IMR-90 (cell line): ENCODE data around the gene ABHD3. TPM values are rescaled to one million over a fixed set of nuclear protein-coding genes. Genes with fewer than 3 reads are reported as not detected.

Experiments
- ATAC-seq: fragments of 200-7000 bp; cut with Tn5 transposase; 2 replicates; pipeline ENCODE4 v1.9.1; 2020; ENCODE audit warnings: low read depth, mild to moderate bottlenecking, moderate library complexity
- BruUV-seq: library from RNA; stranded (reverse); fragments of 400-500 nt; replicated peaks from 2 replicates; lab custom pipeline; 2021; lab: Mats Ljungman, UMichigan
- CTCF ChIA-PET: fragments of 300-600 bp; formaldehyde crosslinking; extraction: SDS; loops from one replicate; lab custom pipeline; 2021; ENCODE audit warnings: antibody characterized with exemption; lab: Yijun Ruan, JAX
- POLR2A ChIA-PET: fragments of 300-600 bp; sonication (Branson Sonifier 250); formaldehyde crosslinking; loops from one replicate; lab custom pipeline; 2022; ENCODE audit warnings: antibody characterized with exemption; ENCODE audit not compliant: unreplicated experiment; lab: Charles Lee
- DNase-seq: peaks from one replicate; pipeline ENCODE4 v3.0.0; 2013
- H2AFZ ChIP-seq: replicated peaks from 2 replicates; pipeline ENCODE3; 2013; ENCODE audit warnings: low read length, mild to moderate bottlenecking; ENCODE audit not compliant: poor library complexity
- H2AK5ac ChIP-seq: 2 replicates; pipeline ENCODE4 v1.6.1; 2013; ENCODE audit warnings: low read depth, low read length, inconsistent platforms
- H2AK9ac ChIP-seq: replicated peaks from 2 replicates; pipeline ENCODE3; 2013; ENCODE audit warnings: mild to moderate bottlenecking, low read depth, low read length, moderate library complexity; ENCODE audit not compliant: poor library complexity
- H2BK120ac ChIP-seq: 2 replicates; pipeline ENCODE4 v1.6.1; 2013; ENCODE audit warnings: low read depth, low read length, inconsistent platforms
- H2BK15ac ChIP-seq: 3 replicates; pipeline ENCODE4 v1.6.1; 2013; ENCODE audit warnings: low read depth, low read length, inconsistent platforms
- H2BK20ac ChIP-seq: 2 replicates; pipeline ENCODE4 v1.6.1; 2013; ENCODE audit warnings: low read depth, mild to moderate bottlenecking, inconsistent platforms, low read length, moderate library complexity
- H2BK5ac ChIP-seq: 2 replicates; pipeline ENCODE4 v1.6.1; 2013; ENCODE audit warnings: mild to moderate bottlenecking, low read depth, low read length, inconsistent platforms; ENCODE audit not compliant: poor library complexity, severe bottlenecking
- H3K14ac ChIP-seq: replicated peaks from 2 replicates; pipeline ENCODE4 v1.6.1; 2013; ENCODE audit warnings: low read depth, low read length, inconsistent platforms
- H3K18ac ChIP-seq: 2 replicates; pipeline ENCODE4 v1.6.1; 2013; ENCODE audit warnings: low read depth, low read length, control low read depth
- H3K23ac ChIP-seq: 2 replicates; pipeline ENCODE4 v1.6.1; 2013; ENCODE audit warnings: low read depth, low read length, inconsistent platforms
- H3K27ac ChIP-seq: 2 replicates; pipeline ENCODE4 v1.5.1; 2013; ENCODE audit warnings: mild to moderate bottlenecking, control low read depth, low read length; ENCODE audit not compliant: insufficient read depth
- H3K27me3 ChIP-seq: 2 replicates; pipeline ENCODE4 v1.6.1; 2013; ENCODE audit warnings: low read length; ENCODE audit not compliant: control insufficient read depth, insufficient read depth
- H3K36me3 ChIP-seq: 2 replicates; pipeline ENCODE4 v1.6.1; 2013; ENCODE audit warnings: low read length, mixed read lengths; ENCODE audit not compliant: control insufficient read depth, insufficient read depth
- H3K4ac ChIP-seq: 2 replicates; pipeline ENCODE4 v1.6.1; 2013; ENCODE audit warnings: low read depth, low read length, inconsistent platforms
- H3K4me1 ChIP-seq: 2 replicates; pipeline ENCODE4 v1.6.1; 2013; ENCODE audit warnings: low read length, mixed read lengths; ENCODE audit not compliant: control insufficient read depth, insufficient read depth
- H3K4me2 ChIP-seq: 2 replicates; pipeline ENCODE4 v1.6.1; 2013; ENCODE audit warnings: low read depth, mild to moderate bottlenecking, control low read depth, low read length, moderate library complexity
- H3K4me3 ChIP-seq: 2 replicates; pipeline ENCODE4 v1.5.1; 2013; ENCODE audit warnings: low read depth, mild to moderate bottlenecking, control low read depth, low read length, moderate library complexity; ENCODE audit not compliant: insufficient read depth
- H3K56ac ChIP-seq: 2 replicates; pipeline ENCODE4 v1.6.1; 2013; ENCODE audit warnings: low read length, inconsistent platforms; ENCODE audit not compliant: insufficient read depth; ENCODE audit errors: extremely low read depth
- H3K79me1 ChIP-seq, 2 experiments: 2 replicates each; pipeline ENCODE4 v1.6.1; 2013; ENCODE audit warnings: low read length in 2 of 2, inconsistent platforms in 1 of 2, low read depth in 1 of 2
- H3K9ac ChIP-seq: 2 replicates; pipeline ENCODE4 v1.6.1; 2013; ENCODE audit warnings: low read depth, low read length, control low read depth
- H3K9me1 ChIP-seq: 2 replicates; pipeline ENCODE4 v1.6.1; 2013; ENCODE audit warnings: low read length, inconsistent platforms; ENCODE audit not compliant: insufficient read depth
- H3K9me3 ChIP-seq: 2 replicates; pipeline ENCODE4 v1.6.1; 2013; ENCODE audit warnings: low read length; ENCODE audit not compliant: control insufficient read depth, insufficient read depth
- H4K20me1 ChIP-seq: 2 replicates; pipeline ENCODE4 v1.6.1; 2013; ENCODE audit warnings: low read length, inconsistent platforms; ENCODE audit not compliant: insufficient read depth
- H4K5ac ChIP-seq: 2 replicates; pipeline ENCODE4 v1.6.1; 2013; ENCODE audit warnings: mild to moderate bottlenecking, low read depth, low read length, control low read depth
- H4K8ac ChIP-seq, 2 experiments: 2 replicates each; pipeline ENCODE4 v1.6.1; 2013; ENCODE audit warnings: low read depth in 2 of 2, low read length in 2 of 2, control low read depth in 1 of 2, inconsistent platforms in 1 of 2
- H4K91ac ChIP-seq: 2 replicates; pipeline ENCODE4 v1.6.1; 2013; ENCODE audit warnings: low read depth, low read length, inconsistent platforms; ENCODE audit not compliant: insufficient read depth
- BHLHE40 ChIP-seq: fragments of 150-350 bp; IDR thresholded peaks from 2 replicates; pipeline ENCODE4 v1.6.1; 2016; ENCODE audit warnings: mild to moderate bottlenecking, low read depth, low read length
- CEBPB ChIP-seq: IDR thresholded peaks from 2 replicates; pipeline ENCODE4 v1.6.1; 2012; ENCODE audit warnings: low read depth, low read length, improper control_type of control experiment
- CHD1 ChIP-seq: IDR thresholded peaks from 2 replicates; pipeline ENCODE4 v1.6.1; 2012; ENCODE audit warnings: low read depth, low read length, improper control_type of control experiment
- CTCF ChIP-seq: conservative IDR thresholded peaks from 2 replicates; pipeline ENCODE4 v1.5.1; 2012; ENCODE audit warnings: mild to moderate bottlenecking, low read depth, low read length, improper control_type of control experiment
- ELK1 ChIP-seq: fragments of 150-350 bp; IDR thresholded peaks from 2 replicates; pipeline ENCODE4 v1.6.1; 2016; ENCODE audit warnings: low read depth, mild to moderate bottlenecking, low read length, moderate library complexity, borderline replicate concordance
- FOS ChIP-seq: fragments of 150-350 bp; IDR thresholded peaks from 2 replicates; pipeline ENCODE4 v1.6.1; 2016; ENCODE audit warnings: low read depth, low read length
- MAFK ChIP-seq: IDR thresholded peaks from 2 replicates; pipeline ENCODE4 v1.6.1; 2012; ENCODE audit warnings: low read depth, low read length, improper control_type of control experiment
- MAZ ChIP-seq: IDR thresholded peaks from 2 replicates; pipeline ENCODE4 v1.6.1; 2012; ENCODE audit warnings: low read depth, mild to moderate bottlenecking, low read length, improper control_type of control experiment, moderate library complexity, borderline replicate concordance
- MXI1 ChIP-seq: IDR thresholded peaks from 2 replicates; pipeline ENCODE4 v1.6.1; 2012; ENCODE audit warnings: low read depth, mild to moderate bottlenecking, low read length, moderate library complexity, borderline replicate concordance
- NFE2L2 ChIP-seq: fragments of 150-350 bp; IDR thresholded peaks from 2 replicates; pipeline ENCODE4 v1.6.1; 2016; ENCODE audit warnings: low read depth, mild to moderate bottlenecking, low read length
- POLR2A ChIP-seq: IDR thresholded peaks from 2 replicates; pipeline ENCODE4 v1.6.1; 2012; ENCODE audit warnings: mild to moderate bottlenecking, low read depth, low read length
- RFX5 ChIP-seq: IDR thresholded peaks from 2 replicates; pipeline ENCODE4 v1.8.0; 2012; ENCODE audit warnings: low read depth, mild to moderate bottlenecking, low read length, moderate library complexity
- SMC3 ChIP-seq: fragments of 150-350 bp; IDR thresholded peaks from 2 replicates; pipeline ENCODE4 v1.6.1; 2016; ENCODE audit warnings: low read depth, mild to moderate bottlenecking, antibody characterized with exemption, low read length, moderate library complexity
- whole genome bisulfite sequencing, 2 experiments: methylation state at CpG; one replicate each; pipeline versions ENCODE4 v1.1.5 to v1.1.7; 2013; ENCODE audit warnings: missing lambda C conversion rate in 2 of 2; ENCODE audit not compliant: insufficient read length in 1 of 2; ENCODE audit errors: extremely low coverage in 2 of 2; 5-methylcytosine and 5-hydroxymethylcytosine counted together
- dilution Hi-C: fragments of 300-500 bp; cut with HindIII; formaldehyde crosslinking; loops from one replicate; pipeline ENCODE4 v1.14.3; 2018; ENCODE audit warnings: low sequenced_read_pairs; ENCODE audit not compliant: unreplicated experiment
- in situ Hi-C: fragments of 300-500 bp; cut with MboI; formaldehyde crosslinking; loops from 3 replicates; pipeline ENCODE4 v1.14.3; 2019; ENCODE audit warnings: low sequenced_read_pairs, inconsistent platforms, mixed read lengths
- intact Hi-C: fragments of 100-400 bp; cut with micrococcal nuclease; formaldehyde crosslinking; loops from 2 replicates; pipeline ENCODE4 v1.10.0; 2022
- polyA plus RNA-seq, 3 experiments: library from polyadenylated mRNA; depleted of rRNA; stranded (reverse); fragments of >200 nt; gene quantifications; 2 replicates each; pipeline ENCODE4 v1.2.3, GENCODE V29; 2012; ENCODE audit warnings: low replicate concordance in 1 of 3
- total RNA-seq: library from RNA; depleted of rRNA; stranded (reverse); fragments of >200 nt; gene quantifications from 2 replicates; pipeline ENCODE4 v1.2.3, GENCODE V29; 2012

ABHD3 gene
- total and polyA plus RNA-seq, 2 of the 4 experiments (the other 2 are of a cell fraction): 4.5 to 5.5 TPM

- H3K9ac ChIP-seq: no peak overlapping the region
- no peak overlapping the region for H4K8ac ChIP-seq
- no peaks in the 10 kb centered on the region for H3K9me3 ChIP-seq
- H3K4me3 ChIP-seq: no peak overlapping the region
- ChIA-PET CTCF (interaction anchor here (0.6 to 0.9 kb wide), 2 partner anchors 8 to 30 kb away, joined by 3 read pairs; no protein-coding TSS in a partner anchor), POLR2A (interaction anchor here (0.7 kb wide), 1 partner anchor 204 kb away, joined by 3 read pairs; no protein-coding TSS in a partner anchor)
- no peak overlapping the region for H2BK15ac ChIP-seq
- H3K79me1 ChIP-seq: no peaks in the 10 kb centered on the region
- H3K23ac ChIP-seq: no peak overlapping the region
- H4K5ac ChIP-seq: no peak overlapping the region
- TF ChIP-seq MAFK (no peak), FOS (no peak), POLR2A (no peak), CTCF (no peak), MXI1 (no peak), ELK1 (no peak), SMC3 (no peak), BHLHE40 (no peak), MAZ (no peak), NFE2L2 (no peak), CHD1 (no peak), RFX5 (no peak), CEBPB (no peak)
- H2BK5ac ChIP-seq: no peak overlapping the region
- no peak overlapping the region for H3K27ac ChIP-seq
- intact Hi-C loops: no loop called here
- no CpG with 5 or more reads among the region's 1 CpG for WGBS, 2 experiments
- H3K18ac ChIP-seq: no peak overlapping the region
- in situ Hi-C loops: no loop called here
- no peak overlapping the region for H3K4ac ChIP-seq
- no peak overlapping the region for H4K91ac ChIP-seq
- no peak overlapping the region for H2AK5ac ChIP-seq
- dilution Hi-C loops: no loop called here
- H3K4me1 ChIP-seq: no peaks in the 10 kb centered on the region
- H2BK20ac ChIP-seq: no peak overlapping the region
- ATAC-seq: no peak
- H4K20me1 ChIP-seq: no peaks in the 10 kb centered on the region
- H3K9me1 ChIP-seq: no peaks in the 10 kb centered on the region
- no peaks in the 10 kb centered on the region; the same call in 1 of the 2 replicates for H3K36me3 ChIP-seq
- DNase-seq: no peak
- H3K56ac ChIP-seq: no peak overlapping the region
- H2BK120ac ChIP-seq: no peak overlapping the region
- no peak overlapping the region for H3K14ac ChIP-seq
- no peaks in the 10 kb centered on the region for H3K27me3 ChIP-seq
- H2AK9ac ChIP-seq: no peak overlapping the region
- H2AFZ ChIP-seq: no peak overlapping the region
- H3K4me2 ChIP-seq: no peak overlapping the region
- no TSS peak for BruUV-seq
Measured at GRCh38 chr18:21678859-21679258, 25.7 kb downstream of the ABHD3 start.
